PC-3 (cell line): ENCODE data around the gene SDE2.

Experiments used
- EZH2 ChIP-seq: fragments of 300-600 bp; sonication (generic); IDR thresholded peaks from one replicate; pipeline ENCODE4 v1.6.1; 2017; ENCODE audit warnings: antibody characterized with exemption, mild to moderate bottlenecking, low read length; ENCODE audit not compliant: unreplicated experiment
- EZH2phosphoT487 ChIP-seq: fragments of 300-600 bp; sonication (generic); IDR thresholded peaks from 2 replicates; pipeline ENCODE4 v1.6.1; 2018; ENCODE audit warnings: mild to moderate bottlenecking, antibody characterized with exemption, low read length, borderline replicate concordance
- TF ChIP-seq, protein P1 (sequence below): fragments of 300-600 bp; sonication (generic); conservative IDR thresholded peaks from 2 replicates; pipeline ENCODE4 v1.5.1; 2017; ENCODE audit warnings: antibody characterized with exemption, low read depth, mild to moderate bottlenecking, low read length

DNA sequence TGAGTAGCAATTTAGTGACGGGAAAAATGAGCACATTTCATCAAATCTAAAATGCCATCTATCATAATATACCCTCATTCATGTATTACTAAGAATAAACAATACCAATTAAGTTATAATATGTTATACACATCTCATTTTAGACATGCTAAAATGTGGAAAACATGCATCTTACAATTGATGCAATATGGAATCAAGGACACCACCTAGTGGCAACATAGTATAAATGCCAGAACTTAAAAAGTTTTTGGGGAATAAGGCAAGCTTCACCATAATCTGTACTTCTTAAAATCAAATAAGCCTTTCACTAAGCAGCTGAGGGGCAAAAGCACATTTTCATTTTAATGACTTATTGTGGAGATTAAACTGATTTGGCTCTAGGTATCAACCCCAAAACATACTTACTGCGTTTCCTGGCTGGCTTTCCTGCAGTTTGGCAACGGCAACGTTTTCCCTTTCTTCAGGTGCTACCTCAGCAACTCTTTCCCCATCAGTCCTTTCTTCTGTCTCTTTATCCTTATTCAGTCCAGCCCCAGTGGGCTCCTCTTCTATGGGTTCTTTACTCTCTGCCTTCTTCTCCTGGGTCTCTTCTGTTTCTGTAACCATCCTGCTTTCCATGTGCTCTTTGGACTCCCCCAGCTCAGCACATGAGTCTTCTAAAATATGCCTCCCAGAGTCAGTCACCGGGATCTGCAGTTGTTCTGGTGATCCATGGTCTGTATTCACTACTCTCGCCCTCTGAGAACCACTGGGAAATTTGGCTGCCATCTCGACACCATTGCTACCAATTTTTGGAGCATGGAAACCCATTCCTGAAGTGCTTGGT lies 11.4 kb downstream of the SDE2 start:
- TF ChIP-seq, protein P1, sequence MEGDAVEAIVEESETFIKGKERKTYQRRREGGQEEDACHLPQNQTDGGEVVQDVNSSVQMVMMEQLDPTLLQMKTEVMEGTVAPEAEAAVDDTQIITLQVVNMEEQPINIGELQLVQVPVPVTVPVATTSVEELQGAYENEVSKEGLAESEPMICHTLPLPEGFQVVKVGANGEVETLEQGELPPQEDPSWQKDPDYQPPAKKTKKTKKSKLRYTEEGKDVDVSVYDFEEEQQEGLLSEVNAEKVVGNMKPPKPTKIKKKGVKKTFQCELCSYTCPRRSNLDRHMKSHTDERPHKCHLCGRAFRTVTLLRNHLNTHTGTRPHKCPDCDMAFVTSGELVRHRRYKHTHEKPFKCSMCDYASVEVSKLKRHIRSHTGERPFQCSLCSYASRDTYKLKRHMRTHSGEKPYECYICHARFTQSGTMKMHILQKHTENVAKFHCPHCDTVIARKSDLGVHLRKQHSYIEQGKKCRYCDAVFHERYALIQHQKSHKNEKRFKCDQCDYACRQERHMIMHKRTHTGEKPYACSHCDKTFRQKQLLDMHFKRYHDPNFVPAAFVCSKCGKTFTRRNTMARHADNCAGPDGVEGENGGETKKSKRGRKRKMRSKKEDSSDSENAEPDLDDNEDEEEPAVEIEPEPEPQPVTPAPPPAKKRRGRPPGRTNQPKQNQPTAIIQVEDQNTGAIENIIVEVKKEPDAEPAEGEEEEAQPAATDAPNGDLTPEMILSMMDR = peak; percentile 86
- TF ChIP-seq EZH2 (no peak), EZH2phosphoT487 (no peak)
